Hepatocyte (in vitro differentiated cells): ENCODE measurements around the gene RRP1.

ENCODE experiments used
- EZH2phosphoT487 ChIP-seq: fragments of 200-600 bp; sonication (generic); IDR thresholded peaks from one replicate; pipeline ENCODE4 v1.6.1; 2018; ENCODE audit warnings: antibody characterized with exemption, mild to moderate bottlenecking, low read depth, moderate library complexity; ENCODE audit not compliant: unreplicated experiment, severe bottlenecking
- TF ChIP-seq, protein P1 (sequence below): fragments of 200-600 bp; sonication (generic); IDR thresholded peaks from 2 replicates; pipeline ENCODE4 v1.5.1; 2016; ENCODE audit warnings: antibody characterized with exemption, mild to moderate bottlenecking; ENCODE audit not compliant: poor library complexity

DNA sequence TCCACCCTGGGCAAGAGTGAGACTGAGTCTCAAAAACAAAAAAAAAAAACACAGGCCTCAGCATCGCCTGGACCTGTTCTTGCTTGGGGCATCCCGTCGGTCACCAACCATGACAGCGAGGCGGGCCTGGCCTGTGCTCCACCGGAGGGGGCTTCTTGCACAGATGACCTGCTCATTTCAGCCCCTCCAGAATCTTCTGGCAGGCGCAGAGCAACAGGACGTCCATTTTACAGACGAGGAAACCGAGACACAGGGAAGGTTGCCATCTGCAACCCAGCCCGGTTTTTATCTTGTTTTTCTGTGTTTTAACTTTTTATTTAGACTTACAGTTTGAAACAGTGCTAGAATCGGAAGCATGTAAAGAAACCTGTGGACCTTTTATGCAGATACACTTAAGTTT is 14.2 kb upstream of the RRP1 start:
- TF ChIP-seq, protein P1, sequence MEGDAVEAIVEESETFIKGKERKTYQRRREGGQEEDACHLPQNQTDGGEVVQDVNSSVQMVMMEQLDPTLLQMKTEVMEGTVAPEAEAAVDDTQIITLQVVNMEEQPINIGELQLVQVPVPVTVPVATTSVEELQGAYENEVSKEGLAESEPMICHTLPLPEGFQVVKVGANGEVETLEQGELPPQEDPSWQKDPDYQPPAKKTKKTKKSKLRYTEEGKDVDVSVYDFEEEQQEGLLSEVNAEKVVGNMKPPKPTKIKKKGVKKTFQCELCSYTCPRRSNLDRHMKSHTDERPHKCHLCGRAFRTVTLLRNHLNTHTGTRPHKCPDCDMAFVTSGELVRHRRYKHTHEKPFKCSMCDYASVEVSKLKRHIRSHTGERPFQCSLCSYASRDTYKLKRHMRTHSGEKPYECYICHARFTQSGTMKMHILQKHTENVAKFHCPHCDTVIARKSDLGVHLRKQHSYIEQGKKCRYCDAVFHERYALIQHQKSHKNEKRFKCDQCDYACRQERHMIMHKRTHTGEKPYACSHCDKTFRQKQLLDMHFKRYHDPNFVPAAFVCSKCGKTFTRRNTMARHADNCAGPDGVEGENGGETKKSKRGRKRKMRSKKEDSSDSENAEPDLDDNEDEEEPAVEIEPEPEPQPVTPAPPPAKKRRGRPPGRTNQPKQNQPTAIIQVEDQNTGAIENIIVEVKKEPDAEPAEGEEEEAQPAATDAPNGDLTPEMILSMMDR = no peak
- TF ChIP-seq EZH2phosphoT487 = no peak
